CD4-positive, alpha-beta T cell treated with Interleukin-6 at 100 ng/mL for 8 hours (primary cell): ENCODE results near the gene CFL1.
"Not testable (repeated sequence)": the region's sequence is repeated elsewhere in the genome, so short reads cannot be mapped to it uniquely, and the experiment has no call there.

Experiments
- DNase-seq: peaks from one replicate; pipeline ENCODE4 v3.0.0-alpha.2; 2020; ENCODE audit warnings: mixed read lengths, low spot score

CFL1 gene

GRCh38 chr11:65832231-65832630 is 25.7 kb downstream of the CFL1 start:
- DNase-seq, result not testable (repeated sequence)

- no peak for DNase-seq
These were observed 28.5 kb downstream of the CFL1 start for GRCh38 chr11:65829459-65829858.

- no peak for DNase-seq
These were observed 30.8 kb downstream of the CFL1 start for GRCh38 chr11:65826984-65827735.

- DNase-seq, result no peak
These were observed 35.0 kb downstream of the CFL1 start for GRCh38 chr11:65822776-65823528.

- no peak for DNase-seq
These were observed 36.9 kb downstream of the CFL1 start for GRCh38 chr11:65821107-65821506.

GRCh38 chr11:65817835-65818680 is 39.9 kb downstream of the CFL1 start:
- peak; percentile 90 for DNase-seq

- no peak for DNase-seq
These were observed 40.6 kb downstream of the CFL1 start for GRCh38 chr11:65817312-65817834.

- DNase-seq, result no peak
These were observed 41.3 kb downstream of the CFL1 start for GRCh38 chr11:65816696-65817095.

- DNase-seq, result no peak
These were observed 42.9 kb downstream of the CFL1 start for GRCh38 chr11:65814986-65815565.

- no peak for DNase-seq
These were observed 43.6 kb downstream of the CFL1 start for GRCh38 chr11:65814131-65814985.

- no peak for DNase-seq
These were observed 46.1 kb downstream of the CFL1 start for GRCh38 chr11:65811764-65812475.

- DNase-seq, result no peak
These were observed 47.7 kb downstream of the CFL1 start for GRCh38 chr11:65810046-65810868.

GRCh38 chr11:65809496-65809895 is 48.5 kb downstream of the CFL1 start:
- no peak for DNase-seq

- DNase-seq, result no peak
These were observed 49.1 kb downstream of the CFL1 start for GRCh38 chr11:65808744-65809341.

- DNase-seq, result no peak
These were observed 51.0 kb downstream of the CFL1 start for GRCh38 chr11:65806979-65807378.
